HCEC 1CT (cell line): ENCODE results near the gene MICALL1.

Experiments
- DNase-seq: peaks from one replicate; pipeline ENCODE4 v3.0.0-alpha.2; 2017

The MICALL1 gene

GRCh38 chr22:37989146-37990045 lies 83.3 kb downstream of the MICALL1 start:
- DNase-seq, result no peak

- no peak for DNase-seq
Observed at GRCh38 chr22:37990301-37990700, 84.2 kb downstream of the MICALL1 start.

DNA sequence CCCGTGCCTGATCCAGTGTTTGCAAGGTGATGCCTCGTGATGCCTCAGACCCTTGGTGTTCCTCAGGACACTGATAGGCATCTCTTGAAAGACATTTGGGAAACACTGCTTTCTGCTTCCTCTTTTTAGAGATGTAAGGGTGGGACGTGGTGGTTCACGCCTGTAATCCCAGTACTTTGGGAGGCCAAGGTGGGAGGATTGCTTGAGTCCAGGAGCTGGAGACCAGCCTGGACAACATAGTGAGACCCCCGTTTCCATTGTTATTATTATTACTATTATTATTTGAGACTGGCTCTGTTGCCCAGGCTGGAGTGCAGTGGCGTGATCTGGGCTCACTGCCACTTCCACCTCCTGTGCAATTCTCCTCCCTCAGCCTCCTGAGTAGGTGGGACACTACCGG lies 84.8 kb downstream of the MICALL1 start:
- DNase-seq, result no peak

GRCh38 chr22:37991731-37992442 lies 85.8 kb downstream of the MICALL1 start:
- no peak for DNase-seq
